WTC11 (cell line): ENCODE results near the gene ARHGAP10. TPM values are rescaled to one million over a fixed set of nuclear protein-coding genes. Genes with fewer than 3 reads are reported as not detected.

Source experiments
- ATAC-seq: fragments of 200-7000 bp; cut with Tn5 transposase; 2 replicates; pipeline ENCODE4 v1.10.0; 2021; ENCODE audit warnings: mild to moderate bottlenecking, moderate library complexity
- CTCF ChIA-PET: fragments of 300-600 bp; sonication (Branson Sonifier 250); formaldehyde crosslinking; loops from one replicate; lab custom pipeline; 2021; ENCODE audit warnings: antibody characterized with exemption; lab: Charles Lee
- POLR2A ChIA-PET: fragments of 350-600 bp; sonication (Branson Sonifier 250); formaldehyde crosslinking; loops from one replicate; lab custom pipeline; 2021; ENCODE audit warnings: antibody characterized with exemption; lab: Charles Lee
- DNase-seq: peaks from one replicate; pipeline ENCODE4 v3.0.0; 2021; ENCODE audit warnings: low spot score
- H3K27ac Mint-ChIP-seq: 2 replicates; pipeline ENCODE4 v1.8.0; 2021; ENCODE audit warnings: mixed read lengths
- H3K27me3 Mint-ChIP-seq: 2 replicates; pipeline ENCODE4 v1.8.0; 2021; ENCODE audit warnings: low read depth, mild to moderate bottlenecking, moderate library complexity, mixed read lengths
- H3K36me3 Mint-ChIP-seq: 2 replicates; pipeline ENCODE4 v1.8.0; 2021; ENCODE audit warnings: mixed read lengths
- H3K4me1 Mint-ChIP-seq: 2 replicates; pipeline ENCODE4 v1.8.0; 2022; ENCODE audit warnings: mixed read lengths
- H3K4me3 Mint-ChIP-seq: 2 replicates; pipeline ENCODE4 v1.8.0; 2021; ENCODE audit warnings: mild to moderate bottlenecking, moderate library complexity, mixed read lengths
- H3K9me3 Mint-ChIP-seq: 2 replicates; pipeline ENCODE4 v1.8.0; 2021; ENCODE audit warnings: mixed read lengths
- EMX1 ChIP-seq: fragments of 250-450 bp; sonication (Bioruptor Pico); IDR thresholded peaks from 2 replicates; pipeline ENCODE4 v1.8.0; 2021; ENCODE audit warnings: mild to moderate bottlenecking
- ESRRA ChIP-seq: sonication (generic); formaldehyde crosslinking; IDR thresholded peaks from 2 replicates; pipeline ENCODE4 v1.8.1; 2022; ENCODE audit warnings: mild to moderate bottlenecking, missing genetic modification reagents, borderline replicate concordance
- ETV6 ChIP-seq: sonication (generic); formaldehyde crosslinking; IDR thresholded peaks from 2 replicates; pipeline ENCODE4 v1.8.1; 2022; ENCODE audit warnings: mild to moderate bottlenecking, missing genetic modification reagents
- IRF2 ChIP-seq: sonication (generic); formaldehyde crosslinking; IDR thresholded peaks from 2 replicates; pipeline ENCODE4 v1.8.0; 2022; ENCODE audit warnings: low read depth, missing genetic modification reagents, borderline replicate concordance
- NFYB ChIP-seq: sonication (generic); formaldehyde crosslinking; conservative IDR thresholded peaks from 2 replicates; pipeline ENCODE4 v1.8.0; 2022; ENCODE audit warnings: low read depth, missing genetic modification reagents
- NR1H2 ChIP-seq: sonication (generic); formaldehyde crosslinking; IDR thresholded peaks from 2 replicates; pipeline ENCODE4 v1.9.0; 2021; ENCODE audit warnings: mild to moderate bottlenecking, moderate library complexity, missing genetic modification reagents
- NR3C1 ChIP-seq: sonication (generic); formaldehyde crosslinking; conservative IDR thresholded peaks from 2 replicates; pipeline ENCODE4 v1.8.1; 2023; ENCODE audit warnings: low read depth, mild to moderate bottlenecking, missing genetic modification reagents
- RELA ChIP-seq: sonication (generic); formaldehyde crosslinking; IDR thresholded peaks from 2 replicates; pipeline ENCODE4 v1.8.1; 2022; ENCODE audit warnings: missing genetic modification reagents, mild to moderate bottlenecking, borderline replicate concordance
- SMAD4 ChIP-seq: sonication (generic); formaldehyde crosslinking; IDR thresholded peaks from 2 replicates; pipeline ENCODE4 v1.8.0; 2022; ENCODE audit warnings: mild to moderate bottlenecking, missing genetic modification reagents
- SP1 ChIP-seq: sonication (generic); formaldehyde crosslinking; conservative IDR thresholded peaks from 2 replicates; pipeline ENCODE4 v1.8.1; 2022; ENCODE audit warnings: missing genetic modification reagents
- TP53 ChIP-seq: sonication (generic); formaldehyde crosslinking; IDR thresholded peaks from 2 replicates; pipeline ENCODE4 v1.8.1; 2023; ENCODE audit warnings: mild to moderate bottlenecking, missing genetic modification reagents
- ZNF121 ChIP-seq: sonication (generic); formaldehyde crosslinking; IDR thresholded peaks from 2 replicates; pipeline ENCODE4 v1.8.0; 2023; ENCODE audit warnings: missing genetic modification reagents
- ZNF416 ChIP-seq: fragments of 250-450 bp; sonication (Bioruptor Pico); IDR thresholded peaks from 2 replicates; pipeline ENCODE4 v1.9.0; 2021; ENCODE audit warnings: mild to moderate bottlenecking, inconsistent platforms
- total RNA-seq: library from RNA; stranded (reverse); gene quantifications from 3 replicates; pipeline ENCODE4 v1.2.3, GENCODE V29; 2021
- TF ChIP-seq, protein P1 (sequence below): sonication (generic); formaldehyde crosslinking; IDR thresholded peaks from 2 replicates; pipeline ENCODE4 v1.8.0; 2022; ENCODE audit warnings: mild to moderate bottlenecking, missing genetic modification reagents
- TF ChIP-seq, protein P2 (sequence below): fragments of 200-600 bp; IDR thresholded peaks from 2 replicates; pipeline ENCODE4 v1.8.0; 2022; ENCODE audit warnings: antibody characterized with exemption
- TF ChIP-seq, protein P3 (sequence below): fragments of 250-450 bp; sonication (Bioruptor Pico); conservative IDR thresholded peaks from 2 replicates; pipeline ENCODE4 v1.9.0; 2021; ENCODE audit warnings: mild to moderate bottlenecking
- TF ChIP-seq, protein P4 (sequence below): fragments of 250-450 bp; sonication (Bioruptor Pico); IDR thresholded peaks from 2 replicates; pipeline ENCODE4 v1.9.0; 2021; ENCODE audit warnings: mild to moderate bottlenecking
- TF ChIP-seq, protein P5 (sequence below): sonication (generic); formaldehyde crosslinking; IDR thresholded peaks from 2 replicates; pipeline ENCODE4 v1.8.1; 2022; ENCODE audit warnings: low read depth, mild to moderate bottlenecking, moderate library complexity, missing genetic modification reagents, borderline replicate concordance
- TF ChIP-seq, protein P6 (sequence below): sonication (generic); formaldehyde crosslinking; IDR thresholded peaks from 2 replicates; pipeline ENCODE4 v1.8.1; 2023; ENCODE audit warnings: mild to moderate bottlenecking, missing genetic modification reagents, moderate library complexity
- TF ChIP-seq, protein P7 (sequence below): sonication (generic); formaldehyde crosslinking; IDR thresholded peaks from 2 replicates; pipeline ENCODE4 v1.8.0; 2022; ENCODE audit warnings: missing genetic modification reagents

Gene ARHGAP10
- total RNA-seq, 1 experiment from 2014 or later = 9.6 TPM

DNA sequence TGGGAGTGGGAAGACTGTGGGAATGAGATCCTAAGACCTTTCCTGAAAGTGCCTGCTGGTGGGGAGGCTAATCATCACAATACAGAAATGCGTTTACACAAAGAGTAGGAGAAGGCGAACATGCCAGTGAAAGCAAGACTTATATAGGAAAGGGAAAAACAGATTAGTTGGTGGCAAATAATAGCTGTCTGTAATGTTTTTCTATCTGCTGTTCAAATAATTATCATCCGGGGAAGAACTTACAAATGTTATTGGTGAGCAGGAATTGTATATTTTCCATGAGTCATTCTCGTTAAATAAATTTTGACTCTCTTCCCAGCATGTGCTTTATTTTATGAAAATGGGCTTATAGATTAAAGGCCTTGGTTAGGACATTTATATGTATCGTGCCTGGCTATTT is 196.5 kb downstream of the ARHGAP10 start:
- DNase-seq (no peak), ATAC-seq (no peak)
- ChIA-PET CTCF (interaction anchor here (1.6 to 2.2 kb wide), 2 partner anchors 55 to 61 kb away, joined by 7 read pairs; no protein-coding TSS in a partner anchor), POLR2A (no interaction called here)
- TF ChIP-seq NFYB (CRISPR knock-in tag) = no peak
- TF ChIP-seq ZNF416 (CRISPR knock-in tag) = no peak
- TF ChIP-seq, protein P1, sequence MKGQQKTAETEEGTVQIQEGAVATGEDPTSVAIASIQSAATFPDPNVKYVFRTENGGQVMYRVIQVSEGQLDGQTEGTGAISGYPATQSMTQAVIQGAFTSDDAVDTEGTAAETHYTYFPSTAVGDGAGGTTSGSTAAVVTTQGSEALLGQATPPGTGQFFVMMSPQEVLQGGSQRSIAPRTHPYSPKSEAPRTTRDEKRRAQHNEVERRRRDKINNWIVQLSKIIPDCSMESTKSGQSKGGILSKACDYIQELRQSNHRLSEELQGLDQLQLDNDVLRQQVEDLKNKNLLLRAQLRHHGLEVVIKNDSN = no peak
- TF ChIP-seq, protein P2, sequence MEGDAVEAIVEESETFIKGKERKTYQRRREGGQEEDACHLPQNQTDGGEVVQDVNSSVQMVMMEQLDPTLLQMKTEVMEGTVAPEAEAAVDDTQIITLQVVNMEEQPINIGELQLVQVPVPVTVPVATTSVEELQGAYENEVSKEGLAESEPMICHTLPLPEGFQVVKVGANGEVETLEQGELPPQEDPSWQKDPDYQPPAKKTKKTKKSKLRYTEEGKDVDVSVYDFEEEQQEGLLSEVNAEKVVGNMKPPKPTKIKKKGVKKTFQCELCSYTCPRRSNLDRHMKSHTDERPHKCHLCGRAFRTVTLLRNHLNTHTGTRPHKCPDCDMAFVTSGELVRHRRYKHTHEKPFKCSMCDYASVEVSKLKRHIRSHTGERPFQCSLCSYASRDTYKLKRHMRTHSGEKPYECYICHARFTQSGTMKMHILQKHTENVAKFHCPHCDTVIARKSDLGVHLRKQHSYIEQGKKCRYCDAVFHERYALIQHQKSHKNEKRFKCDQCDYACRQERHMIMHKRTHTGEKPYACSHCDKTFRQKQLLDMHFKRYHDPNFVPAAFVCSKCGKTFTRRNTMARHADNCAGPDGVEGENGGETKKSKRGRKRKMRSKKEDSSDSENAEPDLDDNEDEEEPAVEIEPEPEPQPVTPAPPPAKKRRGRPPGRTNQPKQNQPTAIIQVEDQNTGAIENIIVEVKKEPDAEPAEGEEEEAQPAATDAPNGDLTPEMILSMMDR = no peak
- TF ChIP-seq, protein P3, sequence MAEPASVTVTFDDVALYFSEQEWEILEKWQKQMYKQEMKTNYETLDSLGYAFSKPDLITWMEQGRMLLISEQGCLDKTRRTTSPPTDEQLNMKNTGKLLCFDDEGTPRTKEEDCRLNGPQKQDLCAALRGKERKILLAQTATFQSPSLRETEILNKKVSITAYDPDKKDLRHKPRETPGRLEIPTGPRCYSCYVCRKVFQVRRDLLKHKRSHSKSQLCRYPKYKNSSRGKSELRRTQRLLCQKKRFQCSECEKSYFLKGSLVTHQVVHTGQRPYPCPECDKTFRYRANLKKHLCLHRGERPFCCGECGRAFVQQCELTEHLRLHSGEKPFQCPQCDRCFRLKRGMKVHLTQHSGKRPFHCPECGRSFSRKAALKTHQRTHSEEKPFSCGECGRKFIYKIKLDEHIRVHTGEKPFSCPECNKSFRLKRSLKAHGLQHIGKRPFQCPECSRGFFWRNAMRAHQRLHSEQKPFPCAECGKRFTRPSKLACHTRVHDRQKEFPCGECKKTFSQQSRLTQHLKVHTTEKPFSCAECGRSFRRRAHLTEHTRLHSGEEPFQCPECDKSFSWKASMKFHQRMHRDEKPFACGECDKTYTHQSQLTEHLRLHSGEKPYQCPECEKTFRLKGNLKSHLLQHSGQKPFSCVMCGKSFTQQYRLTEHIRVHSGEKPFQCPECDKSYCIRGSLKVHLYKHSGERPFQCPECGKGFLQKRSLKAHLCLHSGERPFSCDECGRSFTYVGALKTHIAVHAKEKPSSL (CRISPR knock-in tag) = no peak
- TF ChIP-seq, protein P4, sequence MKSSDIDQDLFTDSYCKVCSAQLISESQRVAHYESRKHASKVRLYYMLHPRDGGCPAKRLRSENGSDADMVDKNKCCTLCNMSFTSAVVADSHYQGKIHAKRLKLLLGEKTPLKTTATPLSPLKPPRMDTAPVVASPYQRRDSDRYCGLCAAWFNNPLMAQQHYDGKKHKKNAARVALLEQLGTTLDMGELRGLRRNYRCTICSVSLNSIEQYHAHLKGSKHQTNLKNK (CRISPR knock-in tag) = no peak
- TF ChIP-seq SP1 (CRISPR knock-in tag) = no peak
- TF ChIP-seq, protein P5, sequence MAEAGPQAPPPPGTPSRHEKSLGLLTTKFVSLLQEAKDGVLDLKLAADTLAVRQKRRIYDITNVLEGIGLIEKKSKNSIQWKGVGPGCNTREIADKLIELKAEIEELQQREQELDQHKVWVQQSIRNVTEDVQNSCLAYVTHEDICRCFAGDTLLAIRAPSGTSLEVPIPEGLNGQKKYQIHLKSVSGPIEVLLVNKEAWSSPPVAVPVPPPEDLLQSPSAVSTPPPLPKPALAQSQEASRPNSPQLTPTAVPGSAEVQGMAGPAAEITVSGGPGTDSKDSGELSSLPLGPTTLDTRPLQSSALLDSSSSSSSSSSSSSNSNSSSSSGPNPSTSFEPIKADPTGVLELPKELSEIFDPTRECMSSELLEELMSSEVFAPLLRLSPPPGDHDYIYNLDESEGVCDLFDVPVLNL (CRISPR knock-in tag) = no peak
- TF ChIP-seq IRF2 (CRISPR knock-in tag) = no peak
- TF ChIP-seq NR1H2 = no peak
- H3K27ac Mint-ChIP-seq = 0 out of 2 replicates have a peak overlapping the region, but pooled peaks have one; percentile 2
- H3K9me3 Mint-ChIP-seq = peaks cover 5% of the 10 kb centered on the region; the same call in 1 of the 2 replicates
- H3K27me3 Mint-ChIP-seq = no peaks in the 10 kb centered on the region
- no peaks in the 10 kb centered on the region for H3K36me3 Mint-ChIP-seq
- H3K4me1 Mint-ChIP-seq = peaks cover 12% of the 10 kb centered on the region
- no peak overlapping the region for H3K4me3 Mint-ChIP-seq

DNA sequence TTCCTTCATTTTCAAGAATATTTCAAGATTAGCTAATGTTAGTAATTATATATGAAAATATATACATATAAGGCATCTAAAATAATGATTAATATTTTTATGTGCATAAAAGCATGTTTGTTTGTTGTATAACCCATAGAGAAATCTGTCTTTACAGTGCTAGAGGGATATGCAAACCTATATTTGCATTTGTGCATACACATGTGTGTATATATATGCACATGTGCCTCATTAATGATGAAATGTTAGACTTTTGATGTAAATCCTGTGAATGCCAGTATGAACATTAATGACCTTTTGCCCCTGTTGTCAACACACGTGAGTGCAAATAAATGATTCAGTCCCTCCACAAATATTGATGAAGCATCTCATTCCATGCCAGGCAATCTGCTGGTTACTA is 197.9 kb downstream of the ARHGAP10 start:
- Mint-ChIP-seq H3K9me3 (peaks cover 5% of the 10 kb centered on the region; the same call in 1 of the 2 replicates), H3K36me3 (no peaks in the 10 kb centered on the region), H3K27me3 (no peaks in the 10 kb centered on the region), H3K27ac (no peak overlapping the region), H3K4me3 (no peak overlapping the region), H3K4me1 (peaks cover 12% of the 10 kb centered on the region)
- no peak for ATAC-seq
- ChIA-PET CTCF (no interaction called here), POLR2A (no interaction called here)
- TF ChIP-seq SMAD4 (CRISPR knock-in tag) = no peak
- no peak for TF ChIP-seq ETV6 (CRISPR knock-in tag)
- TF ChIP-seq TP53 (CRISPR knock-in tag) = no peak
- TF ChIP-seq, protein P6, sequence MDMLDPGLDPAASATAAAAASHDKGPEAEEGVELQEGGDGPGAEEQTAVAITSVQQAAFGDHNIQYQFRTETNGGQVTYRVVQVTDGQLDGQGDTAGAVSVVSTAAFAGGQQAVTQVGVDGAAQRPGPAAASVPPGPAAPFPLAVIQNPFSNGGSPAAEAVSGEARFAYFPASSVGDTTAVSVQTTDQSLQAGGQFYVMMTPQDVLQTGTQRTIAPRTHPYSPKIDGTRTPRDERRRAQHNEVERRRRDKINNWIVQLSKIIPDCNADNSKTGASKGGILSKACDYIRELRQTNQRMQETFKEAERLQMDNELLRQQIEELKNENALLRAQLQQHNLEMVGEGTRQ (CRISPR knock-in tag) = no peak
- TF ChIP-seq EMX1 (CRISPR knock-in tag) = no peak
- TF ChIP-seq, protein P7, sequence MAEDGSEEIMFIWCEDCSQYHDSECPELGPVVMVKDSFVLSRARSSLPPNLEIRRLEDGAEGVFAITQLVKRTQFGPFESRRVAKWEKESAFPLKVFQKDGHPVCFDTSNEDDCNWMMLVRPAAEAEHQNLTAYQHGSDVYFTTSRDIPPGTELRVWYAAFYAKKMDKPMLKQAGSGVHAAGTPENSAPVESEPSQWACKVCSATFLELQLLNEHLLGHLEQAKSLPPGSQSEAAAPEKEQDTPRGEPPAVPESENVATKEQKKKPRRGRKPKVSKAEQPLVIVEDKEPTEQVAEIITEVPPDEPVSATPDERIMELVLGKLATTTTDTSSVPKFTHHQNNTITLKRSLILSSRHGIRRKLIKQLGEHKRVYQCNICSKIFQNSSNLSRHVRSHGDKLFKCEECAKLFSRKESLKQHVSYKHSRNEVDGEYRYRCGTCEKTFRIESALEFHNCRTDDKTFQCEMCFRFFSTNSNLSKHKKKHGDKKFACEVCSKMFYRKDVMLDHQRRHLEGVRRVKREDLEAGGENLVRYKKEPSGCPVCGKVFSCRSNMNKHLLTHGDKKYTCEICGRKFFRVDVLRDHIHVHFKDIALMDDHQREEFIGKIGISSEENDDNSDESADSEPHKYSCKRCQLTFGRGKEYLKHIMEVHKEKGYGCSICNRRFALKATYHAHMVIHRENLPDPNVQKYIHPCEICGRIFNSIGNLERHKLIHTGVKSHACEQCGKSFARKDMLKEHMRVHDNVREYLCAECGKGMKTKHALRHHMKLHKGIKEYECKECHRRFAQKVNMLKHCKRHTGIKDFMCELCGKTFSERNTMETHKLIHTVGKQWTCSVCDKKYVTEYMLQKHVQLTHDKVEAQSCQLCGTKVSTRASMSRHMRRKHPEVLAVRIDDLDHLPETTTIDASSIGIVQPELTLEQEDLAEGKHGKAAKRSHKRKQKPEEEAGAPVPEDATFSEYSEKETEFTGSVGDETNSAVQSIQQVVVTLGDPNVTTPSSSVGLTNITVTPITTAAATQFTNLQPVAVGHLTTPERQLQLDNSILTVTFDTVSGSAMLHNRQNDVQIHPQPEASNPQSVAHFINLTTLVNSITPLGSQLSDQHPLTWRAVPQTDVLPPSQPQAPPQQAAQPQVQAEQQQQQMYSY (CRISPR knock-in tag) = no peak
- no peak for TF ChIP-seq RELA (CRISPR knock-in tag)
- no peak for TF ChIP-seq ZNF121
- TF ChIP-seq, protein P3 (CRISPR knock-in tag) = no peak
- no peak for TF ChIP-seq NR1H2
- TF ChIP-seq ESRRA (CRISPR knock-in tag) = no peak
- TF ChIP-seq NR3C1 = no peak
- DNase-seq = no peak
